Activated CD4-positive, alpha-beta T cell treated with anti-CD3 and anti-CD28 coated beads, Interleukin-2, amount 10 ng/mL, durations not matched to agents 24 days and 14 days (primary cell): ENCODE measurements around the gene GGT5. TPM values are rescaled to one million over a fixed set of nuclear protein-coding genes. Genes with fewer than 3 reads are reported as not detected.
"Not testable (repeated sequence)": the region's sequence is repeated elsewhere in the genome, so short reads cannot be mapped to it uniquely, and the experiment has no call there.

Source experiments
- DNase-seq: peaks from one replicate; pipeline ENCODE4 v3.0.0; 2022
- H3K27ac Mint-ChIP-seq: one replicate; pipeline ENCODE4 v1.8.0; 2022; ENCODE audit warnings: mild to moderate bottlenecking, mixed read lengths
- H3K27me3 Mint-ChIP-seq: one replicate; pipeline ENCODE4 v1.8.0; 2022; ENCODE audit warnings: mixed read lengths
- H3K36me3 Mint-ChIP-seq: one replicate; pipeline ENCODE4 v1.8.0; 2022; ENCODE audit warnings: low read depth, mild to moderate bottlenecking, mixed read lengths
- H3K4me1 Mint-ChIP-seq: one replicate; pipeline ENCODE4 v1.8.0; 2021; ENCODE audit warnings: mixed read lengths
- H3K4me3 Mint-ChIP-seq: one replicate; pipeline ENCODE4 v1.8.0; 2022; ENCODE audit warnings: mild to moderate bottlenecking, moderate library complexity, mixed read lengths
- H3K9me3 Mint-ChIP-seq: one replicate; pipeline ENCODE4 v1.8.0; 2021; ENCODE audit warnings: mixed read lengths
- intact Hi-C: fragments of 100-400 bp; cut with micrococcal nuclease; formaldehyde crosslinking; loops from one replicate; pipeline ENCODE4 v1.15.1; 2023
- total RNA-seq: library from RNA; stranded (reverse); gene quantifications from 2 replicates; pipeline ENCODE4 v1.2.3, GENCODE V29; 2022

The GGT5 gene
- total RNA-seq, 1 donor from 2014 or later = 0.07 TPM

DNA sequence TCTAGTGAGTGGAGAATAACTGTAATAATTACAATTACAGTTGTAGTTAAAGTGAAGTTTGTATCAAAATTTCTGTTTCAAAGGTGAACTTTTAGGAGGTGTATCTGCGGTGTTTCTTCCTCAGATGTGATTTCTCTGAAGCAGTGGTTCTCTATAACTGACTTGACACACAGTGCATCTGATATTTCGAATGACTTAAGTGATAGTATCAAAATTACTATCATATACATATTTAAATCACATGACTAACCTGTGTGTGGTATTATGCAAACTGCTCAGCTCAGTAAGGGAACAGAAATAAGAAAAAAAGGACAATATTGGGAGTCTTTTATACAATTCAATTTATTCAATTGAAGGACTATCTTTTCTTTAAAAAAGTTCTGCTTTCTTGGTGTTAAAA, 28.1 kb upstream of the GGT5 start:
- Mint-ChIP-seq H3K27ac (peak overlapping the region; percentile 8), H3K4me1 (peaks cover 26% of the 10 kb centered on the region), H3K4me3 (peak overlapping the region; percentile 52), H3K36me3 (peaks cover 11% of the 10 kb centered on the region)
- not testable (repeated sequence) for H3K27me3 Mint-ChIP-seq, DNase-seq, H3K9me3 Mint-ChIP-seq
- intact Hi-C loops = loop anchor here (1.0 to 5.0 kb wide), 2 partner anchors 12 to 154 kb away; partner anchors contain the start of gene ADORA2A

DNA sequence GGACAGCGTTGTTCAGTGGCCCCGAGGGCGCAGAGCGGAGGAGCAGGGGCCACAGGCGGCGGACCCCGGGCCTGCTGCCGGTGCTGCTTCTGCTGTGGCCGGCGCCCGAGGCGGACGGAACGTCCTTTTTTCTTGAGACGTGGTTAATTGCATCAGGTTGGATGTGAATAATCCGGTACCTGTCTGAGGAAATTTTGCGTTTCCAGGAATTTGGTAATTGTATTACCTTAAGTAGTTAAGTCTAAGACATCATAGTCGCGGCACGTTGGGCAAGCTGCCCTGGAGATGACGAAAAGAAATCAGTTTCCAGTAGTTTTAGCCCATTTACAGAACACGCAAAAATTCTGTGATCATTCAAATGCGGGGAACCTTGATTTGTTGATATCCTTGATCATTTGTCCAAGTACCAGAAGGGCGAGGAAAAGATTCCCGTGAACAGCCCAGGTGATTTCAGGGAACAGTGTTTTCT, 26.5 kb upstream of the GGT5 start:
- H3K27ac Mint-ChIP-seq = peak overlapping the region; percentile 89
- H3K36me3 Mint-ChIP-seq = peaks cover 5% of the 10 kb centered on the region
- no peak for DNase-seq
- peak overlapping the region; percentile 90 for H3K4me3 Mint-ChIP-seq
- no peaks in the 10 kb centered on the region for H3K27me3 Mint-ChIP-seq
- H3K9me3 Mint-ChIP-seq = no peaks in the 10 kb centered on the region
- peaks cover 23% of the 10 kb centered on the region for H3K4me1 Mint-ChIP-seq
- intact Hi-C loops = loop anchor here (5.0 kb wide), 1 partner anchor 156 kb away; the partner anchor contains the start of gene ADORA2A

DNA sequence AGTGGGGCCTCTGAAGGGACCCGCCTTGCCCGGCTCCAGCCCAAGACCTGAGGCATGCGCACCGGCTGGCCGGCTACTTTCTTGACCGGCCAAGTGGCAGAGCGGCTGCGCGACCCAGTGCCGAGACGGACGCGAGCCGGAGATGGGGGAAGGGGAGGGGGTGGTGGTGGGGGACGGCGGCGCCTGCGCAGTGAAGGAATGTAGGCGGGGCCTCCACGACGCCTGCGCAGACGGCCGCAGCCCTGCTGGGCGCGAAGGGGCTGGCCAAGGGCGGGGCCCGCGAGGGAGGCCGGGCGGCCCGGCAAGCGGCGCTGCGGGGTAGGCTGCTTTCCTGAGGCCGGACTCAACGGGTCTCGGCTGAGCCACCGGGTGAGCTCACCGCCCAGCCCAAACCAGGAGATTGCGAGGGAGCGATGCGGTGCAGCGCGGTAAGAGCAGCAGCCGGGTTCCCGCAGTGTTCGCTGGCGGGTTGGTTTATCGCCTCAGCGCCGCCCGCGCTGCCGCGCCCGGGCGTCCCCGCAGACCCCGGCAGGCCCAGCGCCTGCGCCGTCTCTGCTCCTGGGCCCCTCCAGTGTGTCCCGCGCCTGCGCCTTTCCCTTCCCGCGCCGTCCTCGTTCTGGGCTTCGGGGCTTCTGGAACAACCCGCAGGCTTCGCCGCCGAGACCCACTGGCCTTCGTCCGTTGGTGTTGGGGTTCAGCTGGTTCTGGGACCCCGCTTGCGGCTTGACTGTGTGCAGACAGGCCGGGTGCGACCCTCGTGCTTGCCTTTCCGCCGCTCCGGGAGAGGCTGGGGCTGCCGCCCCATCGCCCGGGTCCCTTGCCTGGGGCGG, 25.9 kb upstream of the GGT5 start, which contains the start of gene SPECC1L:
Gene SPECC1L, plus strand, starts transcription at position 276 of the 830 bp plus-strand sequence. CDS start 31,401 bp downstream, outside the sequence.
- no peaks in the 10 kb centered on the region for H3K27me3 Mint-ChIP-seq
- peaks cover 4% of the 10 kb centered on the region for H3K36me3 Mint-ChIP-seq
- peak within 1 kb of the TSS; percentile 90 for H3K4me3 Mint-ChIP-seq
- intact Hi-C loops = loop anchor here (5.0 kb wide), 1 partner anchor 157 kb away; the partner anchor contains the start of gene ADORA2A
- DNase-seq = peak; percentile 98
- no peaks in the 10 kb centered on the region for H3K9me3 Mint-ChIP-seq
- peak within 1 kb of the TSS; percentile 89 for H3K27ac Mint-ChIP-seq
- peaks cover 23% of the 10 kb centered on the region for H3K4me1 Mint-ChIP-seq

DNA sequence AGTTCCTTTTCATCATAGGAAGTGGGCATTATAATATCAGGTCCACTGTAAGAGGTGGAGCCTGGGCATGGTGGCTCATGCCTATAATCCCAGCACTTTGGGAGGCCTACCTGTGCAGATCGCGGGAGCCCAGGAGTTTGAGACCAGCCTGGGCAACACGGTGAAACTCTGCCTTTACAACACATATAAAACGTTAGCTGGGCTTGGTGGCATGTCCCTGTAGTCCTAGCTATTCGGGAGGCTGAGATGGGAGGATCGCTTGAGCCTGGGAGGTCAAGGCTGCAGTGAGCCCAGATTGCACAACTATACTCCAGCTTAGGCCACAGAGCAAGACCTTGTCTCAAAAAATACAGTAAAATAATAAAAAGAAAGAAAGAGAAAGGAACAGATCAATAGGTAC, 21.6 kb upstream of the GGT5 start:
- H3K4me1 Mint-ChIP-seq, intact Hi-C loops, H3K4me3 Mint-ChIP-seq, DNase-seq, H3K27me3 Mint-ChIP-seq, H3K27ac Mint-ChIP-seq, H3K9me3 Mint-ChIP-seq, H3K36me3 Mint-ChIP-seq: not testable (repeated sequence)

DNA sequence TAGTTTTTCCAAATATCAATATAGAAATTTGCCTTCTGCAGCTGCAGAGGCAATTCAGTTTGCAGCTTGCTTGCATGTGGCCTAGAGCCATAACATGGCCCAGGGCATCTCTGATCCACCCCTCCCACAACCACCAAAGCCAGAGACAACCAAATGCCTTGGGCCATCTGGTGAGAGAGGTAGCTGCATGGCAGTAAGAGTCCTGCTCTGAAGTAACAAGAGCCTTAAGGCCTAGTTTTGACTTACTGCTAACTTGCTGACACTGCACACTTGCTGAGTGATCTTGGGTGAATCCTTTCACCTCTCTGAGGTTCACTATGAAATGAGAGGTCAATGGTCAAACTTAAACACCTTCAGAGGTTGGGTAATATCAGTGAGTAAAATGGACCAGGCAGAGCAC, 20.9 kb upstream of the GGT5 start:
- no peak overlapping the region for H3K4me3 Mint-ChIP-seq
- DNase-seq = no peak
- peaks cover 7% of the 10 kb centered on the region for H3K4me1 Mint-ChIP-seq
- no peaks in the 10 kb centered on the region for H3K36me3 Mint-ChIP-seq
- H3K27me3 Mint-ChIP-seq = no peaks in the 10 kb centered on the region
- H3K9me3 Mint-ChIP-seq = no peaks in the 10 kb centered on the region
- H3K27ac Mint-ChIP-seq = no peak overlapping the region
- intact Hi-C loops = no loop called here

DNA sequence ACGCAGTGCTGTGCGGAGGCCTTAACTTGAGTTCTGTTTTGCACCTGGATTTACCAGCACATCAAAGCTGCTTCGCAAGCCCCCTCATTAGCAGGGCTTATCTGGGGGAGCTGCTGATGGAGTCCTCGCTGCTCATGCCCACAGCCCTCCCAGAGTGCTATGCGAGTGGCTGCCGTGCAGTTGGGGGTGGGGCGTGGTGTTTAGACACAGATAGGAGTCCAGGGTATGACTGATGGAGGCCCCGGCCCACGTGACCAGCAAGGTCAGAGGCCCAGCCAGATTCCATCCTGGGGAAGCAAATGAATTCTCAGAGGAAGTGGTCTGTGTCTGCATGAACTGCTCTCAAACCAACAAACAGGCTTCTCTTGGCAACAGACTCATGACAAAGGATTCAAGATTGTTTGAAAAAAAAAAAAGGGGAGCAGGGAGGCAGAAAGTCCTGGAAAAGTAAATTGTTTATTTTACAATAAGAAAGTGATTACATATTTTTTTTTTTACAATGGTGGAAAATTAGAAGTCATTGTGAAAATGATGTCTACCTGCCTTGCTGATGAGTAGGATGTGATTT, 19.5 kb upstream of the GGT5 start:
- H3K36me3 Mint-ChIP-seq, intact Hi-C loops, H3K9me3 Mint-ChIP-seq, DNase-seq, H3K4me1 Mint-ChIP-seq, H3K27me3 Mint-ChIP-seq: not testable (repeated sequence)
- Mint-ChIP-seq H3K27ac (peak overlapping the region; percentile 78), H3K4me3 (peak overlapping the region; percentile 17)

DNA sequence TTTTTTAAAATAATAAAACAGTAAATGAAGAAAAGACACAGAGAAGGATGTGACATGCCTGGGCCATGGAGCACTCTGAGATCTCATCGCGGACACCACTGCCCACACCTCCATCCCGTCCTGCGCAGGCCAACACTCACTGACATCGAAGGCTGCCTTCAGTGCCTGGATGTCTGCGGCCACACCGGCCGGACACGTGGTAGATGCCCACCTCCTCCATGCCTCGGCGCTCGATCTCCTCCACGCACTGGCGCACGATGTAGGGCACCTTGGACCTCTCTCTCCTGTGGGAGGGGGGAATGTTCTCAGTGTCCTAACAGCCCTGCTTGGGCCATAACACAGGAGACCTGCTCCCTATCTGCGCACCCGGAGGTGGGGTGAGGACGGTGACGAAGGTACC, 18.6 kb upstream of the GGT5 start:
- H3K4me1 Mint-ChIP-seq, H3K27me3 Mint-ChIP-seq, intact Hi-C loops, H3K9me3 Mint-ChIP-seq, H3K36me3 Mint-ChIP-seq, H3K4me3 Mint-ChIP-seq, DNase-seq, H3K27ac Mint-ChIP-seq: not testable (repeated sequence)

DNA sequence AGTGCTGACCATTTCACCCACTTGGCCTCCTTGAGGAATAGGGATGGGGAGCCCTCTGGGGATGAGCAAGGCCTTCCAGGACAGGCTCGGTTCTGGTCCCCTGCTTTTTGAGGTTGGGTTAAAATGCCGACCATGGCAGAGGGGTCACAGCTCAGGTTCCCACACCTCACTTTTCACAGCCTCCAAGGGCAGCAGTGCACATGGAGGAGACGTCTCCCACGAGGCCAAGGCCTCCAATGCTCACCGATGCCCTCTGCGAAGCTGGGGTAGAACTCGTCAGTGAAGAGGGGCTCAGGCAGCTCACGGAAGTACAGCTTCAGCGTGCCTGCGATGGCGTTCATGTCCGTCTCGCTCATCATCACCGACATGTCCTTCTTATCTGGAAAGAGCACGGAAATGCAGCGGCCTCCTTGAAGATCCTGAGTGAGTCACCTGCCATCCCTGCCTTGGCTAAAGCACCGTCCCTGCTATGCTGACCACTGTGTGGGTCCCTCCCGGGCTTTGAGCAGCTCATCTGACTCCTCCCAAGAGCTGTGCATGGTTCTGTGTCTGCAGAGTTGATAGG, 17.4 kb upstream of the GGT5 start:
- H3K27me3 Mint-ChIP-seq, H3K27ac Mint-ChIP-seq, intact Hi-C loops, H3K9me3 Mint-ChIP-seq, H3K36me3 Mint-ChIP-seq, H3K4me1 Mint-ChIP-seq, H3K4me3 Mint-ChIP-seq, DNase-seq: not testable (repeated sequence)

DNA sequence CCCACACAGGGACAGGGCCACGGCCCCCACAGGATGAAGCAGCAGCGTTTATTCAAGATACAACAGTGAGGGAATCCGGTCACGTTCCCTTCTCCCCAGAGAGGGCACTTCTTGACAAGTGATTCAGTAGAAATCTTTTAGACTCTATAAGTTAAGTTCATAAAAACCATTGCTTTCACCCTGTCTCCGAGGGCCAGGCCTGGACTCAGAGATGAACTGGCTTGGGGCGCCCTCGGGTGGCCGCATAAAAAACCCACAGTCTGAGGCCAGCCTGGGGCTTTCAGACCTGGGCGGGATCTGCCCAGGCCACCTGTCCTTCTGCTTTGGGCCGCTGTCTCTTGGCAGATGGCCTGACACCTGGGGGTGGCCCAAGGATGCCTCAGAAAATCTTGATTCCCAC, 14.6 kb upstream of the GGT5 start:
- H3K36me3 Mint-ChIP-seq, H3K4me1 Mint-ChIP-seq, H3K9me3 Mint-ChIP-seq, H3K27ac Mint-ChIP-seq, intact Hi-C loops, H3K27me3 Mint-ChIP-seq, H3K4me3 Mint-ChIP-seq: not testable (repeated sequence)
- DNase-seq = peak; percentile 90

DNA sequence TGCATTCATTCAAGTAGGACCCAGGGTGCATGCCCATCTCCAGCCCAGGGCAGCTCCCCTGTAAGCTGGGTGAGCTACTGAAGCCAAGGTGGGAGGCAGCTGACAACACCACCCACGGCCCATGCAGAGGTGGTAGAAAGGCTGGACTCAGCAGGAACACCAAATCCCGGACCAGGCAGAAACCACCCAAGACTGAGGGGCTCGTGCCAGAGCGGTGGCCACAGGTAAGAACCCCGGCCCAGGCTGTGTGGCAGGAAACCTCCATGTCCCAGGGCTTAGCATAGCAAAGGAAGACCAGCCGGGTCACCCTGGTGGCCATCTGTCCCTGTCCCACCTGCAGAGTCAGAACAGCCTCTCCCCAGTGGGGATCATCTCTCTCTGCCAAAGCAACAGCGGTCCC, 11.9 kb upstream of the GGT5 start:
- H3K4me1 Mint-ChIP-seq, H3K27me3 Mint-ChIP-seq, DNase-seq, H3K36me3 Mint-ChIP-seq, intact Hi-C loops, H3K27ac Mint-ChIP-seq, H3K4me3 Mint-ChIP-seq, H3K9me3 Mint-ChIP-seq: not testable (repeated sequence)

DNA sequence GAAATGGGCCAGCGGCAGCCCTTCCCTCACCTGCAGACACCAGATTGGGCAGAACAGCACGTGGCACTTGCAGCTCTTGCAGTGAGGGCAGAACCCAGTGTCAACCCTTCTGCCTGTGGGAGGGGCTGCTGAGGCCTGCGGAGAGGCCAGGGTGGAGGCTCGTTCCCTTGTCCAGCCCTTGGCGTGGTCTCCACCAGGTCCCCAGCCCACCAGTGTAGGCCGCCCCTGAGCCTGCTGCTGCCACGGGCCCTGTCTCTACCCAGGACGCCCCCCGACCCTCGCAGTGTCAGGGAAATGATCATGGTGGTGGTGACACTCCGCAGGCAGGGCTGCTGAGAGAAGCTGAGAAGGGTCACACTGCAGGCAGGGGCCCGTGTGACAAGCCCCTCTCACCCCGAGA, 11.3 kb upstream of the GGT5 start:
- H3K27ac Mint-ChIP-seq, intact Hi-C loops: not testable (repeated sequence)

DNA sequence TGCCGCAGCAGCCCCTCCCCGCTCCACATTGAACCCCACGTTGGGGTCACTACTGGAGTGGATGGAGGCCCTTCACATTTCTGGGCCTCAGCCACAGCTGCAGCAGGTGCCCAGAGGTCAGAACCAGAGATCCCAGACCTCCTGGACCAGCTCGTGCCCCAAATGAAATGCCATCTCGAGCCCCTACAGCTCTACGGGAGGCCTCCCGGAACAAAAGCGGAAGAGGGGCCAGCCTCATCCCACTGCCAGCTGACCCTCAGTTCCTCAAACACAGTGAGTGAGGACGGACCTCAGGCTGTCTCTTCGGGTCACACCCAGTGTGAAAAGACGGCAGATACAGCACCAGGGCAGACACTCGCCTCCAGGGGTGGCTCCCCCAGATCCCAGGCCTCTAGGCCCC, 8.2 kb upstream of the GGT5 start:
- H3K4me1 Mint-ChIP-seq, H3K4me3 Mint-ChIP-seq, H3K27me3 Mint-ChIP-seq, DNase-seq, intact Hi-C loops, H3K9me3 Mint-ChIP-seq, H3K27ac Mint-ChIP-seq, H3K36me3 Mint-ChIP-seq: not testable (repeated sequence)

More for the DNA sequence above, 11.3 kb upstream of the GGT5 start:
- H3K36me3 Mint-ChIP-seq, H3K27me3 Mint-ChIP-seq, H3K4me1 Mint-ChIP-seq, H3K4me3 Mint-ChIP-seq, H3K9me3 Mint-ChIP-seq, DNase-seq: not testable (repeated sequence)

DNA sequence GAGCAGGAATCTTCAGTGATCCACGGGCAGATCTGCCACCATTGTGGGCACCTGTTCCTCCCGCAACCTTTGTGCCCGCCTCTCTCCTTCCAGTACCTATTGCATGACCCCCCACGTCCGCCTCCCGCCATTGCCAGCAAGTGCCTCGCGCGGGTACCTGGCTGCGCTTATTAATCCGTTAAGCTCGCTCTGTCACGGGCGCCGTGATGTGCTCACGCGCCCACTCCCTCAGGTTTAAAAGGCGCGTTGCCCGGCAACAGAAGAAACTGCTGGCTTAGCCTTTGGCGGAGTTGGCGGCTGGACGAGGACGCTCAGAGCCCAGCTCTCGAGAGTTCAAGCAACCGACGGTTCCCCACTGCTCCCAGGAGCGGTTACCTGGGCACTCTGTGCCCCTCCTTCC, 6.4 kb upstream of the GGT5 start:
- H3K4me3 Mint-ChIP-seq, H3K27ac Mint-ChIP-seq, H3K9me3 Mint-ChIP-seq, DNase-seq, intact Hi-C loops, H3K27me3 Mint-ChIP-seq, H3K4me1 Mint-ChIP-seq, H3K36me3 Mint-ChIP-seq: not testable (repeated sequence)

DNA sequence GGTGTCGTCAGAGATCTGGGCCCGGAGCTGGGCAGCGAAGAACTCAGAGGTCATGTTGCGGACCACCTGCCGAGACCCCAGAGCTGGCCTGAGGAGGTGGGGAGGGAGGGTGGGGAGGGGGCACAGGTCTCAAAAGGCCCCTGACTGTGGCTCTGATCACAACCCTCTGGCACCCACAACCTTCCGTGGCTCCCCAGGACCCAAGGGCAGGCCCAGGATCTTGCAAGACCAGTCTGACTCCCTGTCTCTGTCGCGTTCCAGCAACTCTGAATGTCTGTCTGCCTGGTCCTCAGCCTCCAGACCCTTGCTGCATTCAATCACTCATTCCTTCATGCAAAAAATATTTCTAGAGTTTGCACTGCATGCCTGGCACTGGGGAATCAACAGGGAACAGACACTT, 4.5 kb upstream of the GGT5 start:
- not testable (repeated sequence) for H3K36me3 Mint-ChIP-seq, H3K9me3 Mint-ChIP-seq, H3K27ac Mint-ChIP-seq, H3K27me3 Mint-ChIP-seq, DNase-seq, H3K4me3 Mint-ChIP-seq, H3K4me1 Mint-ChIP-seq
- intact Hi-C loops = loop anchor here (10.0 kb wide), 1 partner anchor 265 kb away; the partner anchor contains the start of gene GSTT2
